Activated CD4-positive, alpha-beta T cell treated with anti-CD3 and anti-CD28 coated beads, Interleukin-2, amount 50 U/mL, for 16 hours (primary cell): ENCODE measurements around the gene ARID3C.
A peak's percentile ranks its signal among the peaks of the same experiment; 100 is the strongest.

Experiments
- DNase-seq: peaks from one replicate; pipeline ENCODE4 v3.0.0-alpha.2; 2020

The ARID3C gene

GRCh38 chr9:34592895-34593601, 35.8 kb downstream of the ARID3C start:
- DNase-seq = no peak

DNA sequence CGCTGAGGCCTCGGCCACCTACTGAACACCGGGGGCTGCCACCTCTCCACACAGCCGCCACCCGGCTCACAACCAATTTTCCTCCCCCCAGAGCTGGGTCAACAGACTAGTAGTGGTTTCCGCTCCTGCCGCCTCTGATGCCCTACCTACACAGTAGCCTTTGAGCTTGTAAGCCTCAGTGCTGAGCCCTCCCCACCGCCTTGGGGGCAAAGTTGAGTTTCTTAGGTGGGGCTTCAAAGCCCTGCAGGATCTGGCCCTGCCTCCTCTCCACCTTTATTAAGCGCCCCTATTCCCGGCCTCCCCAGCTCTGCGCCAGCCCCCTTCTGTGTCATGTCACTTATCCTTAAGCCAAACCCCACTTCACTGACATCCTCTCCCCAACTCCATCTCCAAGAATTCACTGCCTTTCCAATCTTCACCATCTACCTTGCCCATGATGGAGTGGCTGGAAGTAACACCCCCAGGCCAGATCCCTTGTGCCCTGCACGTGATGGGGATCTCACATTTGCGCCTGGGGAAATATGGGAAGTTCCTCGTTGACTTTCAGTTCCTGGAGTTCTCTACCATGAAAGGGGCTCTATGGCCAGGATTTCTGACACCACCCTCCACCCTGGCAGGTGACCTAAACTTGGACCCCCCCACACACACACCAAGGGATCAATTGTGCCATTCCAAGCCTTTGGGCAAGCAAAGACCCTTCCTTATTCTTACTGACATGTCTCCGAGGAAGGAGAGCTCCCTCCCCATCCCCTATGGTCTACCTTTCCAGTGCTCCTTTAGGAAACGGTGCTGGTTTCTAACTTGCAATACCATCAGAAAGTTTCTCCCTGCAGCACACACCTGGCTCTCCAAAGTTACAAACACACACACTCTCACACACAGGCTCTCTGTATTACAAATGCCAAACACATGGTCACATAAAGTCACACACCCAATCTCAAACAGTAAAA, 36.7 kb downstream of the ARID3C start:
- no peak for DNase-seq

DNA sequence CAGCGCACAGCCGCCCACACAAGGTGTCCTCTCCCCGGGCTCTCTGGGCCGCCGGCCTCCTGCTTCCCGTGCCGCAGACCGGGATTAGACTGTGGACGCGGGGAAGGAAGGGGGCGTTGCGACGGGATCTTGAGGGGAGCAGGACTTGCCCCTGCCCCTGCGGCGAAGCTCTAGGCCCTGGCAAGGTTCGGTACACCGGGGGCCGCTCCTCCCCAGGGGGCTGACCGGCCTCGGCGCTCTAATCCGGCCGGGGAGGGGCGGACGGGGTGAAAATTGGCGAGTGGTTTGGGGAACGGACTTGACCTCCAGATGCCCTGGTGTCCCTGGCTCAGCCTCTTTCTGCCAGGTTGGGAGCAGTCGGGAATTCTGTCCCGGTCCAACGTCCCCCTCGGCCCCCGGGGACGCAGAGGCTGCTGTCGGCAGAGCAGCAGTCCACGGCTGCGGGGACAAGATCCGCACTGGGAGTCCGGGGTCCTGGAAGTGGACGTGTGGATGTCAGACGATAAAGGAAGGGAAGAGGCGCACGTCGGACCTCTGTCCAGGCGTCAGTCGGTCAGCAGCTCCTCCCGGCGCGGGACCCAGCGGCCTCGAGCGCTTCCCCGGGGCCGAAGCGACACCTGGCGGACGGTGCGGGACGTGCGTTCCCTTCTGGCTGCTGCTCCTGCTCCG, 37.5 kb downstream of the ARID3C start:
- DNase-seq = peak; percentile 76

DNA sequence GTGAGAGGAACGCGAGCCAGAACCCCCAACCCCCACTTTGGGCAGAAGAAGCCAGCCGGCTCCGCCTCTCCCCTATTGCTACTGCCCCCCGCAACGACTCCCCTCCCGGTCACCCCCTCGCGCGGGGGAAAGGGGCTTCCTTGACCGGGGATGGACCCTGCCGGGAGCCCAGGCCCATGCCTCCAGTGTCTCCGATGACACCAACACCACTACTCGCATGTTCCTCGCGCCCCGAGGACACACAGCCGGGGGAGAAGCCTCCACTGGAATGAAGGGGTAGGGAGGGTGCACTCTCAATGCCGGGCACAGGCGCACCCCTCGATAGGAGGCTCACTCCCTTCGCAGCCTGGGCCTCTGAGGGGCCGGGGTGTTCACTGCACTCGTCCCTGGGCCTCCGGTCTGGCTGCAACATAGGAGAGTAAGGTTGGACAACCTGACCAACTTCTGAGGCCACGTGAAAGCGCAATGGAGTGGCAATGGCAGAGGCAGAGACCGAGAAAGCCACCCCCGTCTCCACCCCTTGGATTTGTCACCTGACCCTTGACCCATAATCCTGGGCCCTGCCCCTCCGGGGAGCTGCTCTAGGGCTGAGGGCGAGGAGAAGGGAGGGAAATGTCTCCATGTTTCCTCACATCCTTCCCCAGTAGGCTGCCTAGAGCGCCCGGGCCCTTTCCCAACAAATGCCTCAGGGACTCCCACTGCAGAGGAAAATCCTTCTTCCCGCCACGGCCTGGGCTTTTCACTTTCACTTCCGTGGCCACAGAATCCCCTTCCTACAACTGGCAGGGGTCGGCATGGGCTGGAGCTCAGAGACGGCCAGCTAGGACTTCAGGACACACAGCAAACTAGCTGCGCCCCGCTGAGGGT, 38.3 kb downstream of the ARID3C start:
- no peak for DNase-seq

GRCh38 chr9:34589636-34590380, 39.1 kb downstream of the ARID3C start, which contains the start of gene CNTFR:
CNTFR (minus strand) TSS chr9:34589724; CDS start chr9:34568981, 20,743 bp downstream.
- no peak for DNase-seq

DNA sequence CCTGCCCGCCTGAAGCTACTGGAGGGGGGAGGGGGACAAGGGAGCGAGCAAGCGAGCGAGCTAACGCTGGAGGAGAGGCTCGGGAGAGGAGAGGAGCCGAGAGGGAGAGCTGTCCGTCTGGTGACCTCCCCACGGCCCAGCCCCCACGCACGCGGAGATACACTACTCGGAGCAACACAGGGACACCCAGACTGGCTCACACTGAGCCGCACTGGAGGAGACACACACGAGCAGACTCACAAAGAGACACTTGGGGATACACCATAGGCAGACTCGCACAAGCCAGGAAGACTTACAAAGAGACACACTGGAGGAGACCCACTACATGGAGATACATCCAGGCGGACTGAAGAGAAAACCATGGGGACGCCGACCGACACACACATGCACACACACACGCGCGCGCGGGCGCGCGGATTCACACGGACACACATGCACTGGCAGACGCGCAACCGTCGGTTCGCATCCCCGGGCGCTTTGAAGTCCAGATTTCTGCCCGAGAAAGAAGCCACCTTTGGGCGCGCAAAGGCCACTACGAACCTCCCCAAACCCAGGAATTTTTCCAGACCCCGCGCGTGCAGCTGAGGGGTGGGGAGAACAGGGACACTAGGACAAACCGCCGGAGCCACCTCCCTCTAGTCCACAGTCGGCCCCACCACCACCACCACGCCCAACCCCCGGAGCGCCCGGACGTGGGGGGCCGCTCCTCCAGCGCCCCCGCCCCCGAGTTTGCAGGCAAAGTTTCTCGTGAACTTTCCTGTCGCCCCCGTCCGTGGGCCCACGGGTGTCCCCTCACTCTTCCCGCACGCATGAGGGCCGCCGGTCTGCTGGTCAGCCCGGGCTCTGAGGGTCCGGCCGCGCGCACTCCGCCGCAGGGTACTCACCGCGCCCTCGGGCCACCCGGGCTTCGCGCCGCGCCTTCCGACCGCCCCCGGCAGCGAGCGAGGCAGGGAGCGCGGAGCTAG, 39.9 kb downstream of the ARID3C start:
- no peak for DNase-seq

- DNase-seq = peak; percentile 34
Measured at GRCh38 chr9:34587271-34587670, 41.6 kb downstream of the ARID3C start.

GRCh38 chr9:34585946-34586669, 42.8 kb downstream of the ARID3C start:
- DNase-seq = no peak

- no peak for DNase-seq
Measured at GRCh38 chr9:34584970-34585369, 43.9 kb downstream of the ARID3C start.

GRCh38 chr9:34582787-34583186, 46.1 kb downstream of the ARID3C start:
- DNase-seq = no peak

DNA sequence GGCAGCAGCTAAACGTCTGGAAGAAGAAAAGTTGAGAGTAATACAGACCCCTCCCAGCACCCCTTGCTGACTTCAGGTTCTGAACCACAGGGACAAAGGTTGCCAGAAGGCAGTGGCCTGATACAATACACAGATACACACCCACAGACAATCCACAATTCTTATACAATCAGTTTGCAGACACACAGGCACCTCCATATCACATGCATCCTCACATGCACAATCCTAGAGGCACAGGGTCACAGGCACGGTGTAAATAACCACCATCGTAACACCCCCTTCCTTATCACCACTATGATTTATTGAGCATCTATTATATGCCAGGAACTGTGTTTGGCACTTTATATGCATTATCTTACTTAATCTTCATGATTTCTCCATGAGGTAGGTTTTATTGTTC, 47.5 kb downstream of the ARID3C start:
- DNase-seq = no peak

DNA sequence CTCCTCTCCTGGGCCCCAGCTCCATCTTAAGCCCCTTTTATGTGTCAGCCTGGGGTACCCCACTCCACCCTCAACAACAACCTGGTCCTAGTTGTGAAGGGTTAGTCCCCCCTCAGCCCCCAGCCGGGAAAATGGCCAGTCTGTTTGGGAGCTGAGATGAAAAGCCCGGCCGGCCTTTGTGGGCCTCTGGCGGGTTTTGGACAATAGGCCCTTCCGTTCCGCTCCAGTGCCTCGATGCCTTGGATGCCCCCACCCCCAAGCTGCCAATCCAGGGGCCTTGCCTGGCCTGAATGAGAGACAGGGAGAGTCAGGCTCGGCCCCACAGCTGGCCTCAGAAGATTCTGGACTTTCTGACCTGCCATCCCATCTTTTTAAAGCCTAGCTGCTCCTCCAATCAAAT, 48.5 kb downstream of the ARID3C start:
- no peak for DNase-seq

- no peak for DNase-seq
Measured at GRCh38 chr9:34579808-34580163, 49.1 kb downstream of the ARID3C start.

DNA sequence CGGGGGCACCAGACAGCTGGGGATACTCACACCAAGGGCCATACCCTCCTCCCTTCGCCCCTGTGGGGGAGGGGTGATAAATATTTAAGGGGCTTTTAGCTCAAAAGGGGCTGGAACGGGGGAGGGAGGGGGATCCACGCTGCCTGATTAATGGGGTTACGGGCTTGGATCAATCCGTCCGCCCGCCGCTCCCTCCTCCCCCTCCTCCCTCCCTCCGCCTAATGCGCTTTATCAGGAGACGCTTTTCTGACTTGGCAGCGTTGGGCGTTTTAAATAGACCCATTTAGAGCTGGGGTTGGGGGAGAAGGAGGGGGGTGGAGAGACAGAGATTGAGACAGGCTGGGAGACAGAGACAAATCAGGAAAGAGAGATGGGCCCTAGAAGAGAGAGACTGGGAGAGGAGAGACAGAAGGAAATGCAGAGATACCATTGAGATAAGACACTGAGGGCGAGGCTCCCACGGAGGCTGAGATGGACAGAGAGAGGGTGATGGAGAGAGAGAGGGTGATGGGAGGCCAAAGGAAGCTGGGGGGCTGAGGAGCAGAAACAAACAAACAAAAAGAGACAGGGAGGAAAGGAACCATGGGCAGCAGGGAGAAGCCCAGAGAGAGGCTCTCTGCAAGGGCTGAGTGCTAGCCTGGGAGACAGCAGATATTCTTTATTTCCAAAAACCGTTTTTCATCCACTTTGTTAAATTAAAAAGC, 49.6 kb downstream of the ARID3C start:
- no peak for DNase-seq

GRCh38 chr9:34578241-34579103, 50.4 kb downstream of the ARID3C start:
- DNase-seq = no peak

- DNase-seq = no peak
Measured at GRCh38 chr9:34577400-34578240, 51.2 kb downstream of the ARID3C start.
